ENCODE results near the gene WDR88. TPM values are rescaled to one million over a fixed set of nuclear protein-coding genes. Genes with fewer than 3 reads are reported as not detected.

The WDR88 gene
- total RNA-seq, 2 experiments from 2014 or later = 0.38 TPM; not detected in 1

DNA sequence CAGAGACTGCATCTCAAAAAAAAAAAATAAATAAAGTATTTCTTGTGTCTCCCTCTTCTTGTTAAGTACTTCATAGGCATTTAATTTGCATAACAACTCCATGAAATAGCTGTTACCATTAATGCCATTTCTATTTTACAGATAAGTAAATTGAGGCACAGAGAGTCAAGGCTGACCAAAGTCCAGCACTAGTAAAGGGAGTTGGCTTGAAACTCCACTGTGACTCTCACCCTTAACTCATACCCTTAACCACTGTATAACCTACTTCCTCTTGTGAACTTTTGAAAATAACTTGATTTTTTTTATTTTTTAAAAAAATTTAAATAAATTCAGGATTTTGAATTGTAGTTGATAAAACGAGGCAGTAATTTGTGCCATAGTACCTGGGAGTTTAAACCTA is 45.0 kb upstream of the WDR88 start:
- H3K79me2 ChIP-seq (ENCODE audit: insufficient read depth, low read depth, low read length) = peaks cover 8% of the 10 kb centered on the region; the same call in 1 of the 2 replicates
- peaks cover 21% of the 10 kb centered on the region for H3K36me3 ChIP-seq (ENCODE audit: insufficient read depth, low read length)
- no TSS peak for BruUV-seq (replicated peaks)
- no peaks in the 10 kb centered on the region for H4K20me1 ChIP-seq (ENCODE audit: insufficient read depth, low read length)
- no peak overlapping the region for H3K27ac ChIP-seq (ENCODE audit: low read depth, low read length, poor library complexity, severe bottlenecking)
- H2AFZ ChIP-seq (ENCODE audit: low read length) = no peak overlapping the region
- ChIA-PET POLR2A (interaction anchor here (0.7 kb wide), 1 partner anchor 648 kb away, joined by 3 read pairs; no protein-coding TSS in a partner anchor), CTCF (ENCODE audit: unreplicated experiment) (no interaction called here)
- H3K4me3 ChIP-seq (ENCODE audit: low read depth, low read length, poor library complexity, severe bottlenecking) = no peak overlapping the region
- no peak for DNase-seq (ENCODE audit: low spot score)
- peaks cover 4% of the 10 kb centered on the region for H3K4me1 ChIP-seq (ENCODE audit: insufficient read depth, low read length, poor library complexity, severe bottlenecking)
- H3K9me2 ChIP-seq (ENCODE audit: insufficient read depth, low read length) = no peaks in the 10 kb centered on the region
- intact Hi-C loops (cut with micrococcal nuclease; ENCODE audit: unreplicated experiment) = loop anchor here (10.0 kb wide), 1 partner anchor 112 kb away; the partner anchor contains the start of genes CEP89 and FAAP24
- no peak overlapping the region for H3K4me2 ChIP-seq (ENCODE audit: low read length)
- TF ChIP-seq, protein P1, sequence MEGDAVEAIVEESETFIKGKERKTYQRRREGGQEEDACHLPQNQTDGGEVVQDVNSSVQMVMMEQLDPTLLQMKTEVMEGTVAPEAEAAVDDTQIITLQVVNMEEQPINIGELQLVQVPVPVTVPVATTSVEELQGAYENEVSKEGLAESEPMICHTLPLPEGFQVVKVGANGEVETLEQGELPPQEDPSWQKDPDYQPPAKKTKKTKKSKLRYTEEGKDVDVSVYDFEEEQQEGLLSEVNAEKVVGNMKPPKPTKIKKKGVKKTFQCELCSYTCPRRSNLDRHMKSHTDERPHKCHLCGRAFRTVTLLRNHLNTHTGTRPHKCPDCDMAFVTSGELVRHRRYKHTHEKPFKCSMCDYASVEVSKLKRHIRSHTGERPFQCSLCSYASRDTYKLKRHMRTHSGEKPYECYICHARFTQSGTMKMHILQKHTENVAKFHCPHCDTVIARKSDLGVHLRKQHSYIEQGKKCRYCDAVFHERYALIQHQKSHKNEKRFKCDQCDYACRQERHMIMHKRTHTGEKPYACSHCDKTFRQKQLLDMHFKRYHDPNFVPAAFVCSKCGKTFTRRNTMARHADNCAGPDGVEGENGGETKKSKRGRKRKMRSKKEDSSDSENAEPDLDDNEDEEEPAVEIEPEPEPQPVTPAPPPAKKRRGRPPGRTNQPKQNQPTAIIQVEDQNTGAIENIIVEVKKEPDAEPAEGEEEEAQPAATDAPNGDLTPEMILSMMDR (conservative IDR thresholded peaks at IDR 0.05; ENCODE audit: low read length) = no peak
- TF ChIP-seq EZH2phosphoT487 (IDR thresholded peaks at IDR 0.05; ENCODE audit: borderline replicate concordance, low read depth, low read length) = no peak
- H3K9me3 ChIP-seq (ENCODE audit: low read length) = no peaks in the 10 kb centered on the region

DNA sequence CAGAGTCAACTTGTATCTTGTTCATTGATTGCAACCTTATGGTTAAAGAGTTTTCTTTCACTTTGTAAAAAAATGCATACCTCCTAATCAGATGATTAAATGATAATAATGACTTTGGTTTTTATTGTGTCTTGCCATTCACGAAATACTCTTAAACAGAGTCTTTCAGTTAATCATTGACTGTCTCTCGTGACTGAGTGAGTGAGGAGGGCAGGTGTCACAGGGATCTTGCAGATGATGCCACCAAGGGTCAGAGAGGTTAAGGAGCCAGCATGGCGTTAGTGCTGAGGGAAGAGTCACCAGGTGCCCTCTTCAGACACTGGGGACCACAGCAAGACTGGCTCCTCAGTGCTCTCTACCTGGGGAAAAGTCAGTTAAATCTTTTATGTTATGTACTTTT is 42.9 kb upstream of the WDR88 start:
- POLR2A ChIA-PET = no interaction called here

DNA sequence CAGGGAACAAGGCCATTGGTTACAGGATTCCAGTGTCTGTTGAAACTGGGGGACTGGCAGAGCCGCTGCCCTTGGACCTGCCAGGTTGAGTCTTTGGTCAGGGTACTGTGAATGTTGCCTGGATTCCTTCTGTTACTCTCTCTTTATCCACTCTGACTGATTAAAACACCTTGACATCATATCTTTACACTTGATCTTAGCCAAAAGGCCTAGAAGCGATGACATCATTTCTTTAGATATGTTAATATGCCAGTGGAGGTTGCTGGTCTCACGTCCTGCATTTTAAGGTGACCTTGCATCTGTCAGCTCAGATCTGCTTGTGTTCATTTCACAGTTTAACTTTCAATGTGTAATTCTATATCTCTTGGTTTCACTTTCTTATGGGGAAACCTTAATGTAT is 41.7 kb upstream of the WDR88 start:
- no peak for TF ChIP-seq EZH2phosphoT487 (IDR thresholded peaks at IDR 0.05; ENCODE audit: borderline replicate concordance, low read depth, low read length)
- TF ChIP-seq, protein P1 (conservative IDR thresholded peaks at IDR 0.05; ENCODE audit: low read length) = no peak
- intact Hi-C loops (cut with micrococcal nuclease; ENCODE audit: unreplicated experiment) = no loop called here
- BruUV-seq (replicated peaks) = no TSS peak
- no peaks in the 10 kb centered on the region for H3K9me3 ChIP-seq (ENCODE audit: low read length)
- no peak for DNase-seq (ENCODE audit: low spot score)
- H3K79me2 ChIP-seq (ENCODE audit: insufficient read depth, low read depth, low read length) = no peaks in the 10 kb centered on the region
- H3K4me3 ChIP-seq (ENCODE audit: low read depth, low read length, poor library complexity, severe bottlenecking) = no peak overlapping the region
- no peak overlapping the region for H3K4me2 ChIP-seq (ENCODE audit: low read length)
- ChIA-PET CTCF (ENCODE audit: unreplicated experiment) (no interaction called here), POLR2A (interaction anchor here (0.7 kb wide), 1 partner anchor 805 kb away, joined by 5 read pairs; no protein-coding TSS in a partner anchor)
- no peaks in the 10 kb centered on the region for H4K20me1 ChIP-seq (ENCODE audit: insufficient read depth, low read length)
- H3K4me1 ChIP-seq (ENCODE audit: insufficient read depth, low read length, poor library complexity, severe bottlenecking) = no peaks in the 10 kb centered on the region
- no peak overlapping the region for H2AFZ ChIP-seq (ENCODE audit: low read length)
- no peak overlapping the region for H3K27ac ChIP-seq (ENCODE audit: low read depth, low read length, poor library complexity, severe bottlenecking)
- no peaks in the 10 kb centered on the region for H3K9me2 ChIP-seq (ENCODE audit: insufficient read depth, low read length)
- H3K36me3 ChIP-seq (ENCODE audit: insufficient read depth, low read length) = peaks cover 41% of the 10 kb centered on the region

More for the DNA sequence above, 42.9 kb upstream of the WDR88 start:
- Histone ChIP-seq H3K9me2 (ENCODE audit: insufficient read depth, low read length) (no peaks in the 10 kb centered on the region), H3K36me3 (ENCODE audit: insufficient read depth, low read length) (peaks cover 32% of the 10 kb centered on the region), H4K20me1 (ENCODE audit: insufficient read depth, low read length) (no peaks in the 10 kb centered on the region), H2AFZ (ENCODE audit: low read length) (no peak overlapping the region), H3K79me2 (ENCODE audit: insufficient read depth, low read depth, low read length) (no peaks in the 10 kb centered on the region), H3K4me1 (ENCODE audit: insufficient read depth, low read length, poor library complexity, severe bottlenecking) (no peaks in the 10 kb centered on the region), H3K4me2 (ENCODE audit: low read length) (no peak overlapping the region), H3K9me3 (ENCODE audit: low read length) (no peaks in the 10 kb centered on the region), H3K4me3 (ENCODE audit: low read depth, low read length, poor library complexity, severe bottlenecking) (no peak overlapping the region), H3K27ac (ENCODE audit: low read depth, low read length, poor library complexity, severe bottlenecking) (no peak overlapping the region)
- CTCF ChIA-PET (ENCODE audit: unreplicated experiment) = no interaction called here
- TF ChIP-seq EZH2phosphoT487 (IDR thresholded peaks at IDR 0.05; ENCODE audit: borderline replicate concordance, low read depth, low read length) = no peak
- TF ChIP-seq, protein P1 (conservative IDR thresholded peaks at IDR 0.05; ENCODE audit: low read length) = no peak
- no peak for DNase-seq (ENCODE audit: low spot score)
- no TSS peak for BruUV-seq (replicated peaks)
- intact Hi-C loops (cut with micrococcal nuclease; ENCODE audit: unreplicated experiment) = loop anchor here (10.0 kb wide), 1 partner anchor 114 kb away; the partner anchor contains the start of genes CEP89 and FAAP24

Data from OCI-LY7 (cell line).